HG02943 (cell line): ENCODE measurements around the gene FHAD1.
"Not testable (repeated sequence)": the region's sequence is repeated elsewhere in the genome, so short reads cannot be mapped to it uniquely, and the experiment has no call there.

ENCODE experiments used
- ATAC-seq: cut with Tn5 transposase; IDR thresholded peaks from one replicate; pipeline ENCODE4 v1.9.1; 2021; ENCODE audit warnings: mild to moderate bottlenecking, low read depth, moderate library complexity; ENCODE audit not compliant: unreplicated experiment

The FHAD1 gene

DNA sequence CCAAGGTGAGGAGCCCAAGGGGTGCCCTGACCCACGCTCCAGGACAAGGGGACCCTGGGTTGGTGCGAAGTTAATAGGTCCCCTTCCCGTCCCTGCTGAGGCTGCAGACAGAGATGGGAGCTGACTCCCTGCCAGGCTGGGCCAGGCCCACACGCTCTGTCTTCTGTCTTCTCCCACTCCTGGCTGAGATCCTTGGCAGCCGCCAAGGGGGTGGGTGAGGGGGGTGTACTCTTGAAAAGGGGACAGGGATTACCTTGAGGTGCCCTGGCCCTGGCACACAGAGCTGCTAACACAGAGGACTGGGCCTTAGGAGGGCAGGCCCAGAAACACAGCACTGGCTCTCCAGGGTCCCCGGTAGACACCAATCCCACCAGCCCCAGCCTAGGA lies 180.2 kb downstream of the FHAD1 start:
- ATAC-seq = no peak

DNA sequence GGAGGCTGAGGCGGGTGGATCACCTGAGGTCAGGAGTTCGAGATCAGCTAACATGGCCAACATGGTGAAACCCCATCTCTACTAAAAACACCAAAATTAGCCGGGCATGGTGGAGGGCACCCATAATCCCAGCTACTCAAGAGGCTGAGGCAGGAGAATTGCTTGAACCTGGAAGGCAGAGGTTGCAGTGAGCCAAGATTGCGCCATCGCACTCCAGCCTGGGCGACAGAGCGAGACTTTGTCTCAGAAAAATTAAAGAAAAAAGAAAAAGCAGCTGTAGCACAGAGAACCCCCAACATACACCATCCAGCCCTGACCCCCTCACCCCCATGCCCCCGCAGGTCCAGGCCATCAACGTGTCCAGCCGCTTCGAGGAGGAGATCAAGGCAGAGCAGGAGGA lies 181.2 kb downstream of the FHAD1 start:
- not testable (repeated sequence) for ATAC-seq

DNA sequence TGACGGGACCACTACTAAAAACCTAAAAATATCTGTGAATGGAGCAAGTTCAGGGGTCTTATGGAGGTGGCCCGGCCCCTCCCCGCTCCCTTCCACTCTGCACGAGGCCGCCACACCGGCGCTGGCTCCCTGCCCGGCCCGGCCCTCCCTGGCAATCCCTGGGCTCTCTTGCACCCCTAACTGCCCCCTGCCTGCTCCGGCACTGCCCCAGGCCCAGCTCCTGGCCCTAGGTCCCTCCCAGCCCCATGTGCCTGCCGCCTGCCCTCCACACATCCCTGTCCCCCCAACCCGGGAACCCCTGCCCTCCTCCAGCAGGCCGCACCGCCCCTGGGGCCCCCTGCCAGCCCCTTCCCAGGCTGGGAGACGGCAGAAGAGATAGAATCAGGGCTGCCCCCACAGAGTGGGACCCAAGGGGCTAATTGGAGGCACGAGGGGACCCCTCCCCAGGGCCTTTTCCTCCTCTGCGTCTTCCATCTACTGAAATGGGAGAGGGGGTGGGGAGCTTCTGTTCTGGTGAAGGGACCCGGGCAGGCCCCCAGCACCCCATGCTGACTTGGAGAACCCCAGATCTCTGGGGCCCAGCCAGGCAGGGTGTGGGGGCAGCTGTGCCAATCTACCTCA lies 181.9 kb downstream of the FHAD1 start:
- ATAC-seq = no peak

DNA sequence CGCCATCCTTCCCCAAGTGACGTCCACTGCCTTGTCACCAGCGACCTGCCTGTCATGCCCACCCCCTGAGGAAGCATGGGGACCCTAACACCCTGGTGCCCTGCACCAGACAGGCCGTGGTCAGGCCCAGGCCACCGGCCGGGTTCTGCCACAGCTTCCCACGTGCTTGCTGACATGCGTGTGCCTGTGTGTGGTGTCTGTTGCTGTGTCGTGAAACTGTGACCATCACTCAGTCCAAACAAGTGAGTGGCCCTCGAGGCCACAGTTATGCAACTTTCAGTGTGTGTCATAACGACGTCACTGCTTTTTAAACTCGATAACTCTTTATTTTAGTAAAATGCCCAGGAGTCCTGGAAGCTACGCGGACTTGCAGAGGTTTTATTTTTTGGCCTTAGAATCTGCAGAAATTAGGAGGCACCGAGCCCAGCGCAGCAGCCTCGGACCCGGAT lies 182.7 kb downstream of the FHAD1 start:
- no peak for ATAC-seq

GRCh38 chr1:15430787-15431570 lies 184.0 kb downstream of the FHAD1 start:
- no peak for ATAC-seq

DNA sequence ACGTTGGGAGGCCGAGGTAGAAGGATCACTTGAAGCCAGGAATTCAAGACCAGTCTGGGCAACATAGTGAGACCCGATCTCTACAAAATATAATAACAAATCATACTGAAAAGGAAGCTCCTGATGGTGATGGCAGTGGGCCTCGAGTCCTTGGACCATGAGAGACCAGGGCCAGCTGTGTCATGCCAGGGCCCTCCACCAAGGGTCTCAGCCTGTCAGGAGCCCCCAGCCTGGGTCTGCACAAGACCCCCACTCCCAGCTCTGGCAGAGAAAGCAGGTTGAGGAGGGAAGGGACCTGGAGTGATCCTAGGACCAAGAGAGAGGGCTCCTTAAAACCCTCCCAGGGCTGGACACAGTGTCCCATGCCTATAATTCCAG lies 184.5 kb downstream of the FHAD1 start:
- no peak for ATAC-seq

GRCh38 chr1:15432324-15432723 lies 185.3 kb downstream of the FHAD1 start:
- ATAC-seq = no peak

DNA sequence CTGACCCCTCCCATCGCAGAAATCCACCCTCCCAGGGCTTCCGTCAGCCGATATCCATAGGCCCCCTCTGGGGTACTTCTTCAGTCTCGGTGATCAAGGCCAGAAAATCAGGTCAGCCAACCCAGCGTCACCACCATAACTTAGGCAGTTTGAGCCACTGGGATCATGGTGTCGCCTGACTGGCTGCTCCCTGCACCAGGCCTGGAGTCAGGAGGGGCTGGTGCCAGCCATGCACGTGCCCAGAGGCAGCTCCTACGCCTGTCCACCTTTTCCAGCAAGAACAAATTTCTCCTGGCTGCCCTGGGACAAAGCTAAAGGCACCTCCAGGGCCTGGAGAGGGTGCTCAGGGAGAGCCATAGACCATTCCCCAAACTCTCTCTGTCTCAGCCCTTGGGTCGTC lies 186.4 kb downstream of the FHAD1 start:
- no peak for ATAC-seq

DNA sequence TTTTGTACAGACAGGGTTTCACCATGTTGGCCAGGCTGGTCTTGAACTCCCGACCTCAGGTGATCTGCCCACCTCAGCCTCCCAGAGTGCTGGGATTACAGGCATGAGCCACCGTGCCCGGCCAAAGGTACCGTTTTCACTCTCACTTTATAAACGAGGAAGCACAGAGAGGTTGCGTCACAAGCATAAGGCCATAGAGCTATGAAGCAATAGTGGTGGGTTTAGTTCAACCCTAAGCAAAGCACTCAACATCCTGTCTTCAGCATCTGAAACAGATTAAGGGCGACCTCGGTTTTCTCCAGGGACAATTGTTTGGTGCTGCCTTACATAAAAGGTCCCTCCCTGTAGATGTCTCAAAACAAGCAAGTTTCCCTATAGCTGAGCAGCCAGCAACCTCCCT lies 187.7 kb downstream of the FHAD1 start:
- not testable (repeated sequence) for ATAC-seq

GRCh38 chr1:15435239-15436077 lies 188.4 kb downstream of the FHAD1 start:
- no peak for ATAC-seq

DNA sequence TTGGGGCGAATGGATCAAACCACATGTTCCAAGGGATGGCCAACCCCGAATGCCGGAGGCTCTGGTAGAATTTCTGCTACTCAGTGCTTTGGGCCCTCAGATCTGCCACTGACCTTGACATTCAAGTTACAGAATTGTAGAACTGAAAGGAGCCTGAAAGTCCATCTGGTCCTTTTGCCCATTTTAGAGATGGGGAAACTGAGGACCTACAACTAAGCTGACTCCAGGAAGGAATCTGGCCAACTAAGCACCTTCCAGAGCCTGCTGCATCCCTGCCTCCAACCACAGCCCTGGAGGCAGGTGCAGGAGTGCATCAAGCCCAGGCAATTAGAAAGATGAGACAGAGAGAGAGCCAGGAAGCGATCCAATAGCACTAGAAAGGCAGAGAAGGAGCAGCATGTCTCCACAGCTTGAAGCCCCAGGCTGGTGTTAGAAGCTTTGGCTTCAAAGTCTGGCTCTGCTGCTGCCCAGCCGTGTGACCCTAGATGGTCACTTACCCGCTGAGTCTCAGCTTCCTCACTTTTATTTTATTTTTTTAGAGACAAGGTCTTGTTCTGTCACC lies 189.9 kb downstream of the FHAD1 start:
- no peak for ATAC-seq

DNA sequence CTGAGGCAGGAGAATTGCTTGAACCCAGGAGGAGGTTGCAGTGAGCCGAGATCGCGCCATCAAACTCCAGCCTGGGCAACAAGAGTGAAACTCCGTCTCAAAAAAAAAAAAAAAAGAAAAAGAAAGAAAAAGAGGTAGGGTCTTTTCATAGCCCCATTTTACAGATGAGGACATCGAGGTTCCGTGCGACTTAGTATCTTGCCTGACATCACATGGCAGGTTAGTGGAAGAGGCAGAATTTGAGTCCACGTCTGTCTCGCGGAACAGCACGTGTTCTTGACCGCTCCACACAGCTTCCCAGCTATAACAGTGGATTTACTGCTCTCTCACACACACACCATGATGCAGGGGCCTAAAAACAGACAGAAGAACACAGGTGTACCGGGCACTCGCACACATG lies 192.3 kb downstream of the FHAD1 start:
- no peak for ATAC-seq

- ATAC-seq = no peak
Measured at GRCh38 chr1:15440357-15440756, 193.3 kb downstream of the FHAD1 start.

DNA sequence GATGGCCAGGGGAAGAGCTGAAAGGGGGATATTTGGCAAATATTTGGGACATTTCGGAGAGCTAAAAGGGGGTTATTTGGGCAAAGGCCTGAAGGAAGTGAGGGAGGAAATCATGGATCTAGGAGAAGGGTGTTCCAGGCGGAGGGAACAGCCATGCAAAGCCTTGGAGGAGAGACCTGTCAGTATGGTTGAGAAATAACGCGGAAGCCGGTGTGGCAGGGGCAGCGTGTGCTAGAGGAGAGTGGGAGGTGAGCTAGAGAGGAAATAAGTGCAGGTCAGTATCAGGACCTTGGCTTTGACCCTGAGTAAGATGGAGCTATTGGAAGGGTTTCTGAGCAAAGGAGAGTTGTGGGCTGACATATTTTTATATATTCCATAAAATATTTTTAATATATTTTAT lies 194.2 kb downstream of the FHAD1 start:
- ATAC-seq = no peak

- no peak for ATAC-seq
Measured at GRCh38 chr1:15442119-15442518, 195.1 kb downstream of the FHAD1 start.

- no peak for ATAC-seq
Measured at GRCh38 chr1:15442759-15443158, 195.7 kb downstream of the FHAD1 start.

DNA sequence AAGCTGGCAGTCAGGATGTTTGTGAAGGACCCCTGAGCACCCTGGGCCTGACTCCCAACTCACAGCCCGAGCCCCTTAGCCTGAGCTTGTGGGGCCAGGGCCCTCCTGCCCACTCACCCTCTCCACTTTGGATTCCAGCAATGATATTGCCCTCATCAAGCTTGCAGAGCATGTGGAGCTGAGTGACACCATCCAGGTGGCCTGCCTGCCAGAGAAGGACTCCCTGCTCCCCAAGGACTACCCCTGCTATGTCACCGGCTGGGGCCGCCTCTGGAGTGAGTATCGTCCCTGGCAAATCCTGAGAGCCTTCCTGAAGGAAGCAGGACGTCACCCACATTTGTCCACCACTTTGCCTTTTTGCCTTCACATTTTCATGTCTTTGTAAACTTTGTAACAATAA lies 196.3 kb downstream of the FHAD1 start:
- ATAC-seq = no peak

DNA sequence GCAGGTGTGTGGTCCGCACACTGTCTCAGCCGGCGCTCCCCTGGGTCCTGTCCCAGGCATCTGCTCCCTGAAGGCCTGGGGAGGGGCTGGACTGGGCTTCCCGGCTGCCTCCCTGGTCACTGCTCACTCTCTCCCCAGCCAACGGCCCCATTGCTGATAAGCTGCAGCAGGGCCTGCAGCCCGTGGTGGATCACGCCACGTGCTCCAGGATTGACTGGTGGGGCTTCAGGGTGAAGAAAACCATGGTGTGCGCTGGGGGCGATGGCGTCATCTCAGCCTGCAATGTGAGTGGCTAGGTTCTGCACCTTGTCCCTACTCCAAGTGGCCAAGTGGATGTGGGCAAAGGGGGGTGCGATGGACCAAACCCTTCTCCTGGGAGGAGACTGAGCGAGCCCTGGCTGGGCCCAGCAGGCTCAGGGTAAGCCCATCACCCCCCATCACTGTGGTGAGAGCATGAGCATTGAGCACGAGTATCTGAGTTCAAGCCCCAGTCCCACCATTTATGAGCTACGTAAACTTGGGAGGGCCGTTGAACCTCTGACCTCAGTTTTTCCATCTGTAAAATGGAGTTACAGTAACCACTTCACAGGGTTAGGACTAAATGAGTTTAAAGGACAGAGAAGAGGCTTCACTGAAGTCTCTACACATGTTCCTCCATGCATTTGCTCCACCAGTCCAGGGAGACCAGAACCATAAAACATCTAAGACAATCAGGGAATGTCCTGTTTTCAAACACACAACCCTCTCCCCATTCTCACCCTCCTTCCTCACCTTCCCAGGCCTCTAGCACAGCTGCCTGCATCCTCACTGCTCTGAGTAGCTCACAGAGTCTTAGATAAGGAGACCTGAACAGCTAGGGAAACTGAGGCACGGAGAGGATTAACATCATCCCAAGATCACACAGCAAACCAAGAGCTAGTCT lies 197.7 kb downstream of the FHAD1 start:
- no peak for ATAC-seq

- no peak for ATAC-seq
Measured at GRCh38 chr1:15445390-15446122, 198.5 kb downstream of the FHAD1 start.
